Measurements from ENCODE around the gene DNM3. TPM values are rescaled to one million over a fixed set of nuclear protein-coding genes. Genes with fewer than 3 reads are reported as not detected.
A peak's percentile ranks its signal among the peaks of the same experiment; 100 is the strongest.

DNM3 gene
- polyA plus RNA-seq, 4 donors: 0.67 to 1.2 (median 0.99) TPM; not detected in 1

DNA sequence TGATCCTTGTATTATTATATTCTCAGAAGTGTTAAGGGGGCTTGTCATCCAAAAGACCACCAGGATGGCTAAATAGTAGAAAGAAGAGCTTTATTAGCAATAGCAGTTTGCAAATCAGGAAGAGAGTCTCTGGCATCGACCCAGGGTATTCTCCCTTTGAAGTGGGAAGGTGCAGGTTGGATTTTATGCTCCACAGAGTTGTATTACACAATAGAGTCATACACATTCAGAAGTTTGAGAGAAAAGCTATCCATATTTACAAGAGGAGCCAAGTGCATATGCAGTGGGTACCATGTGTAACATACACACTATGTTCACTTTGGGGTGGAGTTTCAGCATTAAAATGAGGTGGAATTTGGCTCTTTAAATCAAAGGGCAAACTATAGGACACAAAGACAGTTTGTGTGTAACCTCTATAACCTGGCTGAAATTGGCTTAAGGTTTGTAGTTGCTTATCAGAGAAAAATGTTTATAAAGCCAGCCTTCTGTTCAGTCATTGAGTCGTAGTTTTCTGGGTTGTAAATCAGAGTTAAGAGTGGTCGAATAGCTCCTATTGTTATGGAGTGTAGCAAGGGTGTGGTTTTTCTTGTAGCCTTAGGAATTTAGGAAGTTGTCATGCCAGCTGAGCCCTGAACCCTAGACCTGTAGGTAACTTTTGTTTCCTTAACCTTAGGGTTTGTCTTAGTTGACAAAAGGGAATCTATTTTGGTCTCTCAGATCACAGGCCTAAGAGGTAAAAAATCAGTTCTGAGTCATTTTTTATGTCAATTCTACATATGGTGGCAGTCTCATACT lies 125.3 kb downstream of the DNM3 start:
- H3K36me3 ChIP-seq (ENCODE audit: control insufficient read depth in 3 of 3, insufficient read depth in 2 of 3, low read depth in 1 of 3, low read length in 3 of 3): no peaks in the 10 kb centered on the region
- no peak overlapping the region for H3K27ac ChIP-seq (ENCODE audit: low read depth in 1 of 3, low read length in 2 of 3)
- FAIRE-seq: no peak
- no peaks in the 10 kb centered on the region for H3K27me3 ChIP-seq (ENCODE audit: control insufficient read depth in 3 of 3, insufficient read depth in 3 of 3, low read length in 3 of 3)
- no peaks in the 10 kb centered on the region for H3K4me1 ChIP-seq (ENCODE audit: control insufficient read depth in 3 of 3, insufficient read depth in 2 of 3, low read depth in 1 of 3, low read length in 2 of 3)
- no peaks in the 10 kb centered on the region for H3K9me3 ChIP-seq (ENCODE audit: control insufficient read depth in 2 of 2, insufficient read depth in 1 of 2, low read depth in 1 of 2, low read length in 1 of 2)
- no peak overlapping the region for H3K4me3 ChIP-seq (ENCODE audit: low read depth in 1 of 3, low read length in 3 of 3)
- WGBS, 3 donors: 24 to 42% (median 28%) methylated on average over 3 of the region's 3 CpGs
- no peak for DNase-seq

DNA sequence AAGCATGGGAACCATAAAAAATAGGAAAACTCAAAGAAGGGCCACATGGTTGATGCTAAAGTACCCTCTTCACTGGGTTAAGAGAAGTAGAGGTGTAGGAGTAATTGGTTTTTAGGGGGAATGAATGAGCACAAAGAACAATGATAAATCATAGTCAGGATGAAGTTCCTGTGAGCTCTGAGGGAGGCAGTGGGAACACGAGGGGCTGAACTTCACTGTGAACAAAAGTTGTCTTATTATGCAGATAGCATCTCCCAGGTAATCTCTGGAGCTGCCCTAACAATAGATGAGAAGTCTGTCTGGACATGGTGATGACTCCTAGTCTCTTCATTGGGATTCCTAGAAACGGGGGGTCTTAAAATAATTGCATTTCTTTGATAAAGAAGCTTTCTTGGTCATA lies 127.9 kb downstream of the DNM3 start:
- FAIRE-seq (no peak), DNase-seq (no peak)
- 51 to 65% (median 55%) methylated on average over 2 of the region's 2 CpGs for WGBS, 3 donors
- H3K4me3 ChIP-seq (ENCODE audit: low read depth in 1 of 3, low read length in 3 of 3): no peak overlapping the region
- no peaks in the 10 kb centered on the region for H3K9me3 ChIP-seq (ENCODE audit: control insufficient read depth in 2 of 2, insufficient read depth in 1 of 2, low read depth in 1 of 2, low read length in 1 of 2)
- H3K4me1 ChIP-seq (ENCODE audit: control insufficient read depth in 3 of 3, insufficient read depth in 2 of 3, low read depth in 1 of 3, low read length in 2 of 3): no peaks in the 10 kb centered on the region
- no peaks in the 10 kb centered on the region for H3K27me3 ChIP-seq (ENCODE audit: control insufficient read depth in 3 of 3, insufficient read depth in 3 of 3, low read length in 3 of 3)
- H3K36me3 ChIP-seq (ENCODE audit: control insufficient read depth in 3 of 3, insufficient read depth in 2 of 3, low read depth in 1 of 3, low read length in 3 of 3): no peaks in the 10 kb centered on the region
- H3K27ac ChIP-seq (ENCODE audit: low read depth in 1 of 3, low read length in 2 of 3): no peak overlapping the region

GRCh38 chr1:171969813-171970212 lies 128.5 kb downstream of the DNM3 start:
- no peaks in the 10 kb centered on the region for H3K9me3 ChIP-seq (ENCODE audit: control insufficient read depth in 2 of 2, insufficient read depth in 1 of 2, low read depth in 1 of 2, low read length in 1 of 2)
- WGBS, 3 donors: 59 to 66% (median 59%) methylated on average over 3 of the region's 3 CpGs
- no peaks in the 10 kb centered on the region for H3K4me1 ChIP-seq (ENCODE audit: control insufficient read depth in 3 of 3, insufficient read depth in 2 of 3, low read depth in 1 of 3, low read length in 2 of 3)
- H3K27ac ChIP-seq (ENCODE audit: low read depth in 1 of 3, low read length in 2 of 3): no peak overlapping the region
- no peak overlapping the region for H3K4me3 ChIP-seq (ENCODE audit: low read depth in 1 of 3, low read length in 3 of 3)
- H3K36me3 ChIP-seq (ENCODE audit: control insufficient read depth in 3 of 3, insufficient read depth in 2 of 3, low read depth in 1 of 3, low read length in 3 of 3): no peaks in the 10 kb centered on the region
- H3K27me3 ChIP-seq (ENCODE audit: control insufficient read depth in 3 of 3, insufficient read depth in 3 of 3, low read length in 3 of 3): no peaks in the 10 kb centered on the region
- no peak for DNase-seq
- FAIRE-seq: no peak

DNA sequence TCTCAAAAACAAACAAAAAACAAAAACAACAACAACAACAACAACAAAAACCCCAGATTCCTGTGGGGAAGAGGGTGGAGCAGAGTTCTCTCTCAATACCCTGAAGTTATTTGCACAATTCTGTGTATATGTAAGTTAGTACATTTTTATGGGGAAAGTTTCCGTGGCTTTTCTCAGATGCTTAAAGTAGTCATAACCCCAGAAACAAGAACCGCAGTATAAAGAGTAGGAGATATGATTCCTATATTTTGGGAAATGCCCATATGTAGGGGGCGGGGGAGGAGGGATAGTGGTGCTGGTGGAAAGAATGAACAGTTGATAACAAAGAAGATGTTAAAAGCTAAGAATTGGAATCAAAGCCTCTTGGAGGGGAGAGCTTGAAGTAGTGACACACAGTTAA lies 131.5 kb downstream of the DNM3 start:
- H3K27me3 ChIP-seq (ENCODE audit: control insufficient read depth in 3 of 3, insufficient read depth in 3 of 3, low read length in 3 of 3): no peaks in the 10 kb centered on the region
- H3K27ac ChIP-seq (ENCODE audit: low read depth in 1 of 3, low read length in 2 of 3): no peak overlapping the region
- DNase-seq (no peak), FAIRE-seq (no peak)
- 87 to 94% (median 89%) methylated on average over 3 of the region's 3 CpGs for WGBS, 3 donors
- no peaks in the 10 kb centered on the region for H3K9me3 ChIP-seq (ENCODE audit: control insufficient read depth in 2 of 2, insufficient read depth in 1 of 2, low read depth in 1 of 2, low read length in 1 of 2)
- no peak overlapping the region for H3K4me3 ChIP-seq (ENCODE audit: low read depth in 1 of 3, low read length in 3 of 3)
- H3K4me1 ChIP-seq (ENCODE audit: control insufficient read depth in 3 of 3, insufficient read depth in 2 of 3, low read depth in 1 of 3, low read length in 2 of 3): no peaks in the 10 kb centered on the region
- H3K36me3 ChIP-seq (ENCODE audit: control insufficient read depth in 3 of 3, insufficient read depth in 2 of 3, low read depth in 1 of 3, low read length in 3 of 3): no peaks in the 10 kb centered on the region

GRCh38 chr1:171973421-171973820 lies 132.1 kb downstream of the DNM3 start:
- no peak for FAIRE-seq
- Histone ChIP-seq H3K4me1 (ENCODE audit: control insufficient read depth in 3 of 3, insufficient read depth in 2 of 3, low read depth in 1 of 3, low read length in 2 of 3) (no peaks in the 10 kb centered on the region), H3K27me3 (ENCODE audit: control insufficient read depth in 3 of 3, insufficient read depth in 3 of 3, low read length in 3 of 3) (no peaks in the 10 kb centered on the region), H3K27ac (ENCODE audit: low read depth in 1 of 3, low read length in 2 of 3) (no peak overlapping the region), H3K9me3 (ENCODE audit: control insufficient read depth in 2 of 2, insufficient read depth in 1 of 2, low read depth in 1 of 2, low read length in 1 of 2) (no peaks in the 10 kb centered on the region), H3K36me3 (ENCODE audit: control insufficient read depth in 3 of 3, insufficient read depth in 2 of 3, low read depth in 1 of 3, low read length in 3 of 3) (no peaks in the 10 kb centered on the region), H3K4me3 (ENCODE audit: low read depth in 1 of 3, low read length in 3 of 3) (no peak overlapping the region)
- DNase-seq: no peak

DNA sequence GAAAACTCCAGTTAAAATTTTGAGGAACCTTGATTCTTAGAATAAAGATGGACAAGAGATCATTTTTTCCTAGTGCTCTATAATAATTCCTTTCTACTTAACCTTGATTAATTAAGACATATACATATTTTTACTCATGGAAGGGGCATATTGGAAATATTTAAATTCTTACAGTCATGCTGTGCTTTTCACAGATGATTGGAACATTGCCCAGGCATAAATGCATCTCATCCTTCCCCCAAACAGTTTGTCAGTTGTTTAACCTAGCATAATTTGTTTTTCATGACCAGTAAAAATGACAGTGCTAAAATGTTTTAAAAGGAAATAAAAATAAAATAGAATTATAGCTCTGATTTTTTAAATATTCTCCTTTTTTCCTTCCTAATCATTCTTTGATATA lies 140.0 kb downstream of the DNM3 start:
- Histone ChIP-seq H3K4me3 (ENCODE audit: low read depth in 1 of 3, low read length in 3 of 3) (no peak overlapping the region), H3K9me3 (ENCODE audit: control insufficient read depth in 2 of 2, insufficient read depth in 1 of 2, low read depth in 1 of 2, low read length in 1 of 2) (no peaks in the 10 kb centered on the region)
- no peak for FAIRE-seq

GRCh38 chr1:171983584-171983983 lies 142.3 kb downstream of the DNM3 start:
- Histone ChIP-seq H3K4me1 (ENCODE audit: control insufficient read depth in 3 of 3, insufficient read depth in 2 of 3, low read depth in 1 of 3, low read length in 2 of 3) (peaks cover 0 to 5% (median 0%) of the 10 kb centered on the region in 3 donors), H3K27me3 (ENCODE audit: control insufficient read depth in 3 of 3, insufficient read depth in 3 of 3, low read length in 3 of 3) (no peaks in the 10 kb centered on the region), H3K9me3 (ENCODE audit: control insufficient read depth in 2 of 2, insufficient read depth in 1 of 2, low read depth in 1 of 2, low read length in 1 of 2) (no peaks in the 10 kb centered on the region), H3K27ac (ENCODE audit: low read depth in 1 of 3, low read length in 2 of 3) (no peak overlapping the region), H3K36me3 (ENCODE audit: control insufficient read depth in 3 of 3, insufficient read depth in 2 of 3, low read depth in 1 of 3, low read length in 3 of 3) (no peaks in the 10 kb centered on the region), H3K4me3 (ENCODE audit: low read depth in 1 of 3, low read length in 3 of 3) (no peak overlapping the region)
- DNase-seq (peak; percentile 13 to 24), FAIRE-seq (no peak)
- 8 to 34% (median 33%) methylated on average over 1 of the region's 1 CpG for WGBS, 3 donors

More for the DNA sequence above, 140.0 kb downstream of the DNM3 start:
- Histone ChIP-seq H3K27me3 (ENCODE audit: control insufficient read depth in 3 of 3, insufficient read depth in 3 of 3, low read length in 3 of 3) (no peaks in the 10 kb centered on the region), H3K36me3 (ENCODE audit: control insufficient read depth in 3 of 3, insufficient read depth in 2 of 3, low read depth in 1 of 3, low read length in 3 of 3) (no peaks in the 10 kb centered on the region), H3K27ac (ENCODE audit: low read depth in 1 of 3, low read length in 2 of 3) (no peak overlapping the region), H3K4me1 (ENCODE audit: control insufficient read depth in 3 of 3, insufficient read depth in 2 of 3, low read depth in 1 of 3, low read length in 2 of 3) (peaks cover 0 to 5% (median 0%) of the 10 kb centered on the region in 3 donors)
- DNase-seq: no peak

DNA sequence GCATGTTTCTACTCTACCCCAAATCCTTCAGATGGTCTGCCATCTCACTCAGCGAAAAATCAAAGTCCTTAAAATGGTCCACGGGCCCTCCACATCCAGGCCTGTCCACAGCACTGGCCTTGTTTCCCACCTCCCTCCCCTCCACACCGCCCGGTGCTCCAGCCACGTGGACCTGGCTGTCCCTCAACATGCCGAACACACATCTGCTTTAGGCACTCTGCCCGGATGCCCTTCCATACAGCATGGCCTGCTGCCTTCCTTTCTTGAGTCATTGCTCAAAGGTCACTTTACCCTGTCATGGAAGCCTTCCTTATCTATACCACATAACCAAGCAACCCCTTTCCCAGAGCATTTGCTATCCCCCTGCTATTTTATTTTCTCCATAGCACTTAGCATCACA lies 143.0 kb downstream of the DNM3 start:
- WGBS, 3 donors: 29 to 57% (median 44%) methylated on average over 7 of the region's 7 CpGs
- FAIRE-seq (no peak), DNase-seq (peak; percentile 24 to 59)
- peaks cover 0 to 5% (median 0%) of the 10 kb centered on the region in 3 donors for H3K4me1 ChIP-seq (ENCODE audit: control insufficient read depth in 3 of 3, insufficient read depth in 2 of 3, low read depth in 1 of 3, low read length in 2 of 3)
- no peaks in the 10 kb centered on the region for H3K27me3 ChIP-seq (ENCODE audit: control insufficient read depth in 3 of 3, insufficient read depth in 3 of 3, low read length in 3 of 3)
- no peaks in the 10 kb centered on the region for H3K36me3 ChIP-seq (ENCODE audit: control insufficient read depth in 3 of 3, insufficient read depth in 2 of 3, low read depth in 1 of 3, low read length in 3 of 3)
- no peak overlapping the region for H3K27ac ChIP-seq (ENCODE audit: low read depth in 1 of 3, low read length in 2 of 3)
- no peak overlapping the region for H3K4me3 ChIP-seq (ENCODE audit: low read depth in 1 of 3, low read length in 3 of 3)
- no peaks in the 10 kb centered on the region for H3K9me3 ChIP-seq (ENCODE audit: control insufficient read depth in 2 of 2, insufficient read depth in 1 of 2, low read depth in 1 of 2, low read length in 1 of 2)
